Activated CD4-positive, alpha-beta T cell treated with anti-CD3 and anti-CD28 coated beads, Interleukin-2, amount 10 ng/mL, durations not matched to agents 7 days and 5 days (primary cell): ENCODE data around the gene ANOS1. TPM values are rescaled to one million over a fixed set of nuclear protein-coding genes. Genes with fewer than 3 reads are reported as not detected.
"Not testable (repeated sequence)": the region's sequence is repeated elsewhere in the genome, so short reads cannot be mapped to it uniquely, and the experiment has no call there.

Source experiments
- CTCF ChIA-PET: fragments of 350-600 bp; sonication (Branson Sonifier 250); formaldehyde crosslinking; loops from one replicate; lab custom pipeline; 2021; ENCODE audit warnings: antibody characterized with exemption; lab: Charles Lee
- POLR2A ChIA-PET: fragments of 350-600 bp; sonication (Branson Sonifier 250); formaldehyde crosslinking; loops from one replicate; lab custom pipeline; 2021; ENCODE audit warnings: antibody characterized with exemption; lab: Charles Lee
- DNase-seq: peaks from one replicate; pipeline ENCODE4 v3.0.0-alpha.2; 2020
- H3K27ac Mint-ChIP-seq: one replicate; pipeline ENCODE4 v1.8.0; 2021; ENCODE audit warnings: mild to moderate bottlenecking, moderate library complexity, mixed read lengths
- H3K27me3 Mint-ChIP-seq: one replicate; pipeline ENCODE4 v1.8.0; 2021; ENCODE audit warnings: mixed read lengths
- H3K36me3 Mint-ChIP-seq: one replicate; pipeline ENCODE4 v1.8.0; 2021; ENCODE audit warnings: low read depth, mixed read lengths
- H3K4me1 Mint-ChIP-seq: one replicate; pipeline ENCODE4 v1.8.0; 2021; ENCODE audit warnings: mixed read lengths
- H3K4me3 Mint-ChIP-seq: one replicate; pipeline ENCODE4 v1.8.0; 2021; ENCODE audit warnings: mild to moderate bottlenecking, moderate library complexity, mixed read lengths
- H3K9me3 Mint-ChIP-seq: one replicate; pipeline ENCODE4 v1.8.0; 2021; ENCODE audit warnings: mixed read lengths
- total RNA-seq, 2 experiments: library from RNA; stranded (reverse); gene quantifications; one replicate each; pipeline ENCODE4 v1.2.3, GENCODE V29; 2021

The ANOS1 gene
- total RNA-seq, 2 experiments from 2014 or later = 0.02 TPM; not detected in 1

DNA sequence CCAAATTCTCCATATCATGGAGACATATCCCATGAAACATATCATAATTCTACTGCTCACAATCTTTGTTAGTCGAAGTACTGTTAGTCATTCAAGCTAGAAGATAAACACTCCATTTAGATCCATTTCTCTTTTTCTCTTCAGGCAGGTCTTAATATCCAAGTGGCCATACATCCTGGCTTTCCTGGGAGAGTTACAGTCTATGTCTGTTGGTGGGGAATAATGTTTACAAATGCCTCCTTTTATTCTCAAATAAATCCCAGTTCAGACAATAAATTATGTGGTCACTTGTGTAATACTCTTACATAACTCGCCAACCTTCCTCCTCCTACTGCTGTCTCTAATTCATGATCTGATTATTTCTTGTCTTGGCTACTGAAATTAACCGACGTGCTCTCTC is 185.2 kb downstream of the ANOS1 start:
- POLR2A ChIA-PET = no interaction called here
- Mint-ChIP-seq H3K27ac (no peak overlapping the region), H3K9me3 (no peaks in the 10 kb centered on the region), H3K4me1 (no peaks in the 10 kb centered on the region), H3K27me3 (no peaks in the 10 kb centered on the region), H3K4me3 (no peak overlapping the region), H3K36me3 (no peaks in the 10 kb centered on the region)
- CTCF ChIA-PET = no interaction called here
- no peak for DNase-seq

DNA sequence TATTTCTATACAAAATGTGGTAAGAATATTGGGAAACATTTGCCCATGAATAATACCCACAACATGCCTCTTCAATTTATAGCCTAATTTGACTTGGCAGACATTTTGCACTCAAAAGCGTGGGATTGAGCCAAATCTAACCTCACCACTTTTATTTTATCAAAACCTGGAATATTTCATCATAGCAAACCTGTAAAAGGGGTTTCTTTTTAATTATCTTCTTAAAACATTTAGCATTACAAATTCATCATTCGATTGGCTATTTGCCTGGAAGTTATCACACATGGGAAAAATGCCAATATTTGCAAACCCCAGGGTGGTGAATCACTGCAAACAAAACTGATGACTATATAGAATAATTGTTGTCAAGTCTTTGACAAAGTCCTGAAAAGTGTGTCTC is 211.1 kb downstream of the ANOS1 start:
- DNase-seq = no peak
- Mint-ChIP-seq H3K27ac (no peak overlapping the region), H3K27me3 (no peaks in the 10 kb centered on the region)

DNA sequence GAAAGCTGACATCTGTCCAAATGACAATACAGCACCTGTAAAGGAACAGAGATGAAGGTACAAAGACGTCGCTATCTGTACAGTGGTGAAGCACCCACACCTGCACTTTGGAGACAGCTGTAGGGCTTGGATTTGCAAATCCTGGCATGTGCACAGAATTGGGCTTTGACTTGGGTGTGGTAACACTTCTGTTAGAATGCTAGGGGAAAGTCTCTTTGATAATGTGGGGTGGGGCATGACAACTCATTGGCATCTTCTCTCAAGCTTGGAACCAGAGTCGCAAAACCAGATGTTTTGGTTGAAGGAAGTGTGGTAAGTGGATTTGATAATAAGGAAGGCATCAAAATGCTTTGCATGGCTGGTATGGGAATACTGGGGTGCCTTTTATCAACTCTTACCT is 211.8 kb downstream of the ANOS1 start:
- Mint-ChIP-seq H3K36me3 (no peaks in the 10 kb centered on the region), H3K4me1 (no peaks in the 10 kb centered on the region), H3K4me3 (no peak overlapping the region), H3K27me3 (no peaks in the 10 kb centered on the region), H3K9me3 (peaks cover under 1% of the 10 kb centered on the region), H3K27ac (no peak overlapping the region)
- no peak for DNase-seq
- CTCF ChIA-PET = no interaction called here
- POLR2A ChIA-PET = no interaction called here

More for the DNA sequence above, 211.1 kb downstream of the ANOS1 start:
- ChIA-PET POLR2A (no interaction called here), CTCF (no interaction called here)
- H3K4me1 Mint-ChIP-seq = no peaks in the 10 kb centered on the region
- no peak overlapping the region for H3K4me3 Mint-ChIP-seq
- H3K9me3 Mint-ChIP-seq = no peaks in the 10 kb centered on the region
- no peaks in the 10 kb centered on the region for H3K36me3 Mint-ChIP-seq

DNA sequence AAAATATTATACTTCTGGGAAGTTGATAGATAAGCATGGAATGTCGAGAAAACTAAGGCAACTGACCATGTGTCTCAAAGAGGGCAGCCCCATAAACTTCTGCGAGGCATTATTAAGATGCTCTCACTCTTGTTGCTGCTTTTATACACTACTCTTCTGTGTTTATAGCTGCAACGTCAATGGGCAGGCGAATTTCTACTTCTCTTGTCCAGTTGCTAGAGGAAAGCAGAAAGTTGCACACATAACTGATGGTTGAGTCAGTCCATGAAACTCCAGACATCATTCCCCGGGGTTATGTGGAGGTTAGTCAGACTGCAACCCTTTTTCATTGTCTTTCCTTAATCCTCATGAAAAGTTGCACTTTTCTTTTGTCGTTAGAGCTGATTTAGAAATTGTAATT is 227.5 kb downstream of the ANOS1 start:
- ChIA-PET CTCF (no interaction called here), POLR2A (no interaction called here)
- H3K4me1 Mint-ChIP-seq = no peaks in the 10 kb centered on the region
- DNase-seq = no peak
- no peaks in the 10 kb centered on the region for H3K9me3 Mint-ChIP-seq
- H3K36me3 Mint-ChIP-seq = no peaks in the 10 kb centered on the region
- no peaks in the 10 kb centered on the region for H3K27me3 Mint-ChIP-seq
- no peak overlapping the region for H3K27ac Mint-ChIP-seq
- H3K4me3 Mint-ChIP-seq = no peak overlapping the region

DNA sequence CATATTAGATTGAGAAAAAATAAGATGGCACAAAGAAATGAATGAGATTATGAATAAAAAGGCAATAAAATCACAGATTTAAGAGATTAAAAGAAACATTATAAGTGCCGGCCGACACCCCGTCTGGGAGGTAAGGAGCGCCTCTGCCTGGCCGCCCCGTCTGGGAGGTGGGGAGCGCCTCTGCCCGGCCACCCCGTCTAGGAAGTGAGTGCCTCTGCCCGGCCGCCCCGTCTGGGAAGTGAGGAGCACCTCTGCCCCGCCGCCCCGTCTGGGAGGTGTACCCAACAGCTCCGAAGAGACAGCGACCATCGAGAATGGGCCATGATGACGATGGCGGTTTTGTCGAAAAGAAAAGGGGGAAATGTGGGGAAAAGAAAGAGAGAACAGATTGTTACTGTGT is 229.8 kb downstream of the ANOS1 start:
- H3K4me1 Mint-ChIP-seq, H3K9me3 Mint-ChIP-seq, CTCF ChIA-PET, H3K4me3 Mint-ChIP-seq, H3K36me3 Mint-ChIP-seq, POLR2A ChIA-PET, H3K27ac Mint-ChIP-seq, DNase-seq, H3K27me3 Mint-ChIP-seq: not testable (repeated sequence)

DNA sequence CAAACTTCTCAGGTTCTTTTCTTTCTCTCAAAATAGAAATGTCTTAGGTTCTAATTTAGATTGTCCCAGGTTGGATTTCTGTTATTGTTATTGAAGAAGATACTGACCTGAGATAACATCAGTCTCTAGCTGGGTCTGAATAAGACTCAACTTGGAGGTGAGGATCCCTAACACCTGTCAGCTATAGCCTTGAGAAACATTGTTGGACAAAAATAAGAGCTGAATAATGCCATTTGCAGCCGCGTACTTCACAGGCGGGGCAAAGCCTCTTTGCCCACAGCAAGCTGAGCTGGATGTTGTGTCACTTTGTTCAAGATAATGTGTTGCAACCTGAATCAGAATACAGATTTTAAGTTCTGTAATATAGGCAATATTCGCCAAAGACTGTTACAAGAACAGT is 231.7 kb downstream of the ANOS1 start:
- Mint-ChIP-seq H3K36me3 (no peaks in the 10 kb centered on the region), H3K4me1 (no peaks in the 10 kb centered on the region), H3K9me3 (peaks cover 2% of the 10 kb centered on the region), H3K27ac (no peak overlapping the region), H3K27me3 (no peaks in the 10 kb centered on the region), H3K4me3 (no peak overlapping the region)
- ChIA-PET CTCF (no interaction called here), POLR2A (no interaction called here)
- DNase-seq = no peak

DNA sequence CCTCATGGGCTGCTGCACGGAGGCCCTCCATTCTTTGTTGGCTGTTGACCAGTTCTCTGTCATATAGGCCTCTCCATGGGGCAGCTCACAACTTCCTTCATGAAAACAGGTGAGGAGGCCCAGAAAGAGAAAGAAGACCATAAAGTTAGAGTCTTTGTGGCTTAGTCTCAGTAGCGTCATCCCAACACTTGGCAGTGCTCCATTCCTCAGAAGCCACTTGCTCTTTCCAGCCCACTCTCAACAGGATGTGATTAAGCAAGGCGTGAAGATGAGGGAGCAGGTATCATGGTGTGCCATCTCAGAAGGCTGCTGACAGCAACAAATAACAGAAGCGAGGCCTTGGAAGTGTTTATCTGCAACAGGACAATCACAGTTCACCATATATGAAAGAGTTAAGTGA is 236.9 kb downstream of the ANOS1 start:
- H3K27me3 Mint-ChIP-seq, CTCF ChIA-PET: not testable (repeated sequence)

DNA sequence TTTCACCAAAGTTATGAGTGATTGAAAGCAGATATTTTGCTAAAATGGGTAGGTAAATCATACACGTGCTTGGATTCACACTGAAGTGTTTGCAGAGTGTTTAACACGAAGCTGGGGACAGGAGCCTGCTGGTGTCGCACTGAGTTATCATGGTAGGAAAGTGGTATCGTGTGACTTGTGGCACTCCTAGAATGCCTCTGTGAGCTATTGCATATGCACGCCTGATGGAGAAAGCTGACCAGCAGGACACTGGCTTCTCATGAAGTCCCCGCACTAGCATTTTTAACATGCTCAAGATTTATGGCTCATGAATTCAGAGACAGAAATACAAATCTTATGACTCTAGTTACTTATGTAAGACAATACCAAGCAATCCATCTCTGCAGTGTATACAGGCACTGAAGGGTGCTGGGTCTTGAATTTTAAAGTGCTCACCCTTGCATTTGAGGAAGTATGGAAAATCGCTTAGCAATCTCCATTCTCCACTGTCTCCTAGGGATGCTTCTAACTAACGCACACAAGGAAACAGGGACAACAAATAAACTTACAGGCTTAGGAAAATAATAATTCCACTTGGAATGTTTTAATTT is 247.5 kb downstream of the ANOS1 start:
- H3K27ac Mint-ChIP-seq = no peak overlapping the region
- no peak for DNase-seq
- no peaks in the 10 kb centered on the region for H3K4me1 Mint-ChIP-seq
- no peaks in the 10 kb centered on the region for H3K9me3 Mint-ChIP-seq
- ChIA-PET POLR2A (no interaction called here), CTCF (no interaction called here)
- H3K4me3 Mint-ChIP-seq = no peak overlapping the region
- H3K36me3 Mint-ChIP-seq = no peaks in the 10 kb centered on the region
- H3K27me3 Mint-ChIP-seq = no peaks in the 10 kb centered on the region

More for the DNA sequence above, 236.9 kb downstream of the ANOS1 start:
- H3K36me3 Mint-ChIP-seq, H3K4me1 Mint-ChIP-seq, H3K9me3 Mint-ChIP-seq, H3K4me3 Mint-ChIP-seq, DNase-seq, POLR2A ChIA-PET, H3K27ac Mint-ChIP-seq: not testable (repeated sequence)

Other genes with a start within 250 kb of the ANOS1 start
- not detected for gene FAM9A, start 69.2 kb upstream of the ANOS1 start, total RNA-seq